Hypothalamus (tissue), 51 donors: ENCODE results near the gene ELAC2.
"Not testable (repeated sequence)": the region's sequence is repeated elsewhere in the genome, so short reads cannot be mapped to it uniquely, and the experiment has no call there.

Experiments used
- DNase-seq, 51 donors: peaks; one replicate each; lab custom pipeline; 2025; lab: John Stamatoyannopoulos, UW

ELAC2 gene

DNA sequence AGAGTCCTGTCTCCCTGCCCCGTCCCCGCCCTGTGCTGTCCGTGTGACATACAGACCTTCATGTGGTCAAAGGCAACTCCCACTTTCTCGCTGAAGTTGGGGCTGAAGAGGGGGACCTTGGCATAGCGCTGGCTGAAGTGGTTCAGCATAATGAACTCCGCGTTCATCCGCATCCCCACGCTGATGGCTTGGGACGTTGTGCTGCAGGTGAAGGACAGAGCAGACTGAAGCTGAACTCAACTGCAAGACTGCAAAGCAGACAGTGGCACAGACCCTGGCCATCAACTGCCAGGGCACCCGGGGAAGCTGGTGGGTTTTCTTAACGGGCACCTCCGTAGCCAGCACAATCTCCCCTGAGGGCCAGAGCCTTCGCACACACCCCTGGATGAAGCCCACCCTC lies 24.2 kb downstream of the ELAC2 start:
- no peak for DNase-seq

DNA sequence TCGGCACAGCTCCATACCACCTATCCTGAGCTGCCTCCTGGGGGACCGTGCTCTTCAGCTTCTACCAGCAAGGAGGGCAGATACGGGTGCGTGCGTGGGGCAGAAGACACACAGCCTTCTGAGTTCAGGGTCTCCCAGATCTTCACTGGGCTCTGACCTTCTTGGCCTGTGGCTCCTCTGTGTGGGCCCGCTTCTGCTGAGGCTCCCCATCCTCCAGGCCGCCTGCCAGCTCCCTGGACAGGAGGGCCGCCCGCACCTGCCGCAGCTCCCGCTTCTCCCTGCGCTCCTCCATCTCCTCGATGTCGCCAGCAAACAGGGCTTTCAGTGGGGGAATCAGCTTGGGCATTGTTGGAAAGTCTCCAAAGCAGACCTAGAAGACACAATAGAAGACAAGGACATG lies 25.2 kb downstream of the ELAC2 start:
- DNase-seq, result no peak

DNA sequence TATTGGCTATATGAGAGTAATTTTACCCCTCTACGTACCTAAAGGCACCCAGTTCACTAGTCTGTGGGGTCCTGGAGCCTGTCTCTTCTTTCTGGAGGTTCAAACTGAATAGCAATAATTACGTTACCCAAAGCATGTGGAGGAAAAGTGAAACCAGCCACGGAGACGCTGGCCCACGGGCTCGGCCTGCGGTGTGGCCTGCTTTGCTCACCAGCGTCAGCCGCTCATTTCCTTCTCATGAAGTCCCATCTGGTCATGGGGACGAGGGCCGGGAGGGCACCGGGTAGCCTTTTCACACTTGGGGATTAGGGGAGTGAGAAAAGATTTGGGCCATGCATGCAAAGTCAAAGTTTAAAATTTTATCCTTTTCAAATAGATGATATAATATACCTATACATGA lies 26.9 kb downstream of the ELAC2 start:
- DNase-seq, result no peak

DNA sequence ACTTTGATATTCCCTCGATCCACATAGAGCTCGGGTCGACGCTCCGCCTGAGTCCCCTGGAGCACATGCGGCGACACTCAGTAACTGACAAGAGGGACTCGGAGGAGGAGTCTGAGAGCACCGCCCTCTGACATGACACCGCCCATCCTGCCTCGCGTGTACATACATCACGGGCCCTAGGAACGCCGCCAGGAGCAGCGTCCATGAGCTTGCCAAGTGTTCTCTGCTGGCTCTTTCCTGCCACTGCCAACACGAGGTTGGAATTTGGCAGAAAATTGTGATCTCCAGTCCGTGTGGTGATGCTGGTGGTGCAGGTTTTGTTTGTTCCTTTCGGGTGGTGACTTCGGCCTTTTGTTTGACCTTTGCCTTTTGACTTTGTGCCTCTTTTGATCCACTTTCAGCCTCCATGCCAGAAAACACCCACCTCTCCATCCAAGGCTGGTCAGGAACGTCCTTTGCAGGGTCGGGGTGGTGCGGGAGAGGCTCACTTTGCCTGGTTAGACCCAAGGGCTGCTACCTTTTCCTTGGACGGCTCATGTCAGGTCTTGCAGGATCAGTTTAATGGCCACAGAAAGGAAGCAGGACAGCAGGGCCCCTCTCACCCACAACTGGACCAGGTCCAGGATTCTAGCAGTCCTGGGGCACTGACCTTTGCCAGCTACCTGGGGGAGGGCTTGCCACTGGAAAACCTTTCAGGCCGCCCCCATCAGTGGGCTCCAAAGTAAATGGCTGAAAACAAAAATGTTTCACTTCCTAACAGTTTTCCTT lies 27.6 kb downstream of the ELAC2 start:
- DNase-seq, result no peak

DNA sequence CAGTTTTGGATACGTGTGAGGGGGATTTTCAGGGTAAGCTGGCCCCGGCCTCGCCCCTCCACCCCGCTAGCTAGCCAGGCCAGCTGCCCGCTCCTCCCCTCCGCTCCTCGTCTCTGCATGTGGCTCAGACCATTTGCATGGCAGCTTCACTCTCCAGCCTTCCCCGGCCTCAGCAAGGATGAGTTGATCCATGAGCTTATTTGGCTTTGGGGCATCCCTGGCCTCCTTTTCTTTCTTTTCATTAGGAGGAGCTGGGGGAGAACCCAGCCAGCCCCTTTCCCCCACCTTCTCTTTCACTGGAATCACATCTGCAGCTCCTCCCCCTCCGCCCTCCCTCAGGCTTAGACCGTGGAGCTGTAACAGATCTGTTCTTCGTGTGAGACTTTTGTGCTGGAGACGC lies 30.7 kb downstream of the ELAC2 start:
- no peak for DNase-seq

DNA sequence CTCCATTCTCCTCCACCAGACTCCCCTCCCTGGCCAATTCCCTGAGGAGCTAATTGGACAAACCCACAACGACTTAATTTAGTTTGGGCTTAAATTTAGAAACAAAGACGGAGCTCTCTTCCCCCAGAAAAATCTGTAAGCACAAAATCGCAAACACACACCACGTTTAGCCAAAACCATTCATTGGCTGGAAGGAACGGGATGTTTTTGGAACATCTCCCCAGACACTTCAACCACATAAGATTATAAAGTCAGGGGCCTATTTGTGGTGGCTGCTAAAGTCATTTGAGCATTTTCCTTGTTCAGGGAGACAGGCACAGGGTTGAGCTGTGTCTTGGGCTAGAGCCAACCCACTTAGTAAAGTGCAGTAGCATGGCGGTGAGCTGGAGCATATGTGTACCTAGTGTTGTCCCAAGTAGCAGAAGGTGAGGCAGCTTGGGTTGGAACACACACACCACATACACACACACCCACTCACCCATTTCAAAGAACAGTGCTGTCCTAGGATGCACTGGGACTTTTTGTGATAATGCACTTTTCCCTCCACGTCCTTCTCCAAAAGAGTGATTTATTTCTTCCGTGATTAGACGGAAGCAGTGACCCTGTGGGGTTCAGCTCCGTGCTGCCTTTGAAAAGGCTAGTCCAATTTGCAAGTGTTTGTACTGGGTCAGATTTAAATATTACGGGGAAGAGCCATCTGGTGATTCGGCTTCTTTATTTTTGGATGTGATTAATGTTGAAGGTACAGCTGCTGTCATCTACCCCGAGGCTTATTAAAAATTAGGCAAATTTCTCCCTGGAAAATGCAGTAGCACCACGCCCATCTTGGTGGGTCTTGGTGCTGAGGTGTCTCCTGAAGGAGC lies 32.2 kb downstream of the ELAC2 start:
- peak in 1 of 51 donors; percentile 23 for DNase-seq

DNA sequence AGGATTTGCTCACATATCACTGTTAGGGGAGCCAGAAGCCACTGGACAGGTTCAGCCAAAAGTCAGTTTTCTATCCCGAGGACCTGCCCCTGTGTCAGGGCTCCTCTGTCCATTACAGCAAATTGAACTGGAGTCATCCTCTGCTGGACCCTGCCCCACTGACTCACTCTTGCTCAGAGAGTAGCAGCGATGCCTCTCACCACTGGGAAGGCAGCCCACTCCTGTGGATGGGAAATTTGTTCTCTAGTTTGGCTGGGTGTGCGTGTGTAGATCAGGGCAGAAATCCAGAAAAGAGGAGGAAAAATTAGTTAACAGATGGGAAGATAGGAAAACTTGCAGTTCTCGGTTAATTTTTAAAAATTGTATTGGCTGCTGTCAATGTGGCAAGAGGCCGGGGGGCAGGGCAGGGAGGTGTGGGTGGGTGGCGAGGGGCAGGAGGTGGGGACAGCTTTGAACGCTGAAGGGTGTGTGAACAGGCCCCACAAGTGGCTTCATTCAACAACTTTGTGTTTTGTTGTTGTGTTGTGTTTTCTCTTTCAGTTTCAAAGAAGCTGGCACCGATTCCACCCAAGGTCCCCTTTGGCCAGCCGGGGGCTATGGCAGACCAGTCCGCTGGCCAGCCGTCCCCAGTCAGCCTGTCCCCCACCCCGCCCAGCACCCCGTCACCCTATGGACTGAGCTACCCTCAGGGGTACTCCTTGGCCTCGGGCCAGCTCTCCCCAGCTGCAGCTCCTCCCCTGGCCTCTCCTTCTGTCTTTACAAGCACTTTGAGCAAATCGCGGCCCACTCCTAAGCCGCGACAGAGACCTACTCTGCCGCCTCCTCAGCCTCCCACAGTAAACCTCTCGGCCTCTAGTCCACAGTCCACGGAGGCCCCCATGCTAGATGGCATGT lies 33.6 kb downstream of the ELAC2 start:
- DNase-seq, result peak in 8 of 51 donors; percentile 7 to 68 (median 31)

DNA sequence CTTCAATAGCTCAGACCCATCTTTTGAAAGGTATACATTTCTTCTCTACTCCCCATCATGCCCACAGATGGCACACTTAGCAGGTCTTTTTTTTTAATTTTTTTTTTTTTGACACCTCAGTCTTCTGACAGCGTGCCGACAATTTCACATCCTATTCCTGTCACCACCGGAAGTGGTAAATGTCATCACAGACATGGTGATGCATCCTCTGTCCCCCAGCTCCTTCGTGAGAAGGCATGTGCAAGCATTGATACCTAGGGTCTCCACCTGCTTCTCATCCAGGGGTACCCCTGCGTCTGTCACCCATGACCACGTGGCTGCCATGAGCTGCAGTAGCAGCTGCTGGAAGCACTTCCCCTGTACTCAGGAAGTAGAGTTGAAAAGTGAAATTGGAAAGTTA lies 35.6 kb downstream of the ELAC2 start:
- DNase-seq, result no peak

DNA sequence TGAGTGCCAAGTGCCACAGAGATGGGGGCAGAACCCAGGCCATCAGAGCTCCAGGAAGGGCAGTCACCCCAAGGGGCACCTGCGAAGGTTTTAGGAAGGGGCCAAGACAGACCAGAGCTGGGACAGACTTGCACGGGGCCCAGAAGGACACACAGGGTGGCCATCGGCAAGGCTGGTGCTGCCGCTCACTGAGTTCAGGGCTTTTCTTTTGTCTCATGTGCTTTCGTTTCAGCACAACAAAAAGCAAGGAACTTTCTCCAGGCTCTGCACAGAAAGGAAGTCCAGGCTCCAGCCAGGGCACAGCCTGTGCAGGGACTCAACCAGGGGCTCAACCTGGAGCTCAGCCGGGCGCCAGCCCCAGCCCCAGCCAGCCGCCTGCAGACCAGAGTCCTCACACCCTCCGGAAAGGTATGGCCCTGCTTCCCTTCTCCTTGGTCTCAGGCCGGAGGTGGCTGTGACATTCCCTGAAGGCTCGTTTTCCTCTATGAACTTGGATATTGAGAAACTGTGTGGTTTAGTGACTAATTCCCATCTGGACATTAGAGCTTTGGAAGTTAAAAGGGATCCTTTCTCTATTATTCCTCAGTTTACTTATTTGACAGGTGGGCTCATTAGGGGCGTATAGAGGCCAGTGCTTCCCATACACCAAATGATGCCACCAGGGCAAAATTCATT lies 37.9 kb downstream of the ELAC2 start:
- no peak for DNase-seq

DNA sequence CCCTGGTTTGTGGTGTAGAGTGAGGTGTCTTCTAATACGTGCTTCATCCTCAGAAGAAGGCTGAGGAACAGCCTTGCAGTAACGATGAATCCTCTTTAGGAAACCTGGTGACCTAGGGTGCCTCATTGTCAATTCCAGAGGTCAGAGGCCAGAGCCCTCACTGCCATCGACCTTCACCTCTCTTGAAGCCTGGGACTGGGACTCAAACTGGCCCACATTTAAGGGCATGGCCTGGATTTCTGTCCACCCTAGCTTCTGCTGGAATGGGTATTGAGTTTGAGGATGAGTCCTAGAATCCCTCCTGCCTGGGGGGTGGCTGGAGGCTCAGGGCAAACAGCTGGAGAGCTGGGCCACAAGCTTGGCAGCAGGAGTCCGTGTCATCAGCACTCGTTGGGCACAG lies 38.6 kb downstream of the ELAC2 start:
- no peak for DNase-seq

DNA sequence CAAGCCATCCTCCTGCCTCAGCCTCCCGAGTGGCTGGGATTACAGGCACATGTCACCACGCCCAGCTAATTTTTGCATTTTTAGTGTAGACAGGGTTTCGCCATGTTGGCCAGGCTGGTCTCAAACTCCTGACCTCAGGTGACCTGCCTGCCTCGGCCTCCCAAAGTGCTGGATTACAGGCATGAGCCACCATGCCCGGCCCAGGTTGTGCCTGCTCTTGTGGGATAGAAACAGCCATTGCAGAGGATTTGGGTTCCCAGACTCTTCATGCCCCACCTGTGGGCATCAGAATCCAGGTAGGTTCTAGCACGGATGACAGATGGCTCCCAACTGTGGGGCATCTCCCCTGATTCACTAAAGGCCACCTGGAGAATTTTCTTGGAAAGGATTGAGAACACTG lies 39.0 kb downstream of the ELAC2 start:
- not testable (repeated sequence) for DNase-seq

DNA sequence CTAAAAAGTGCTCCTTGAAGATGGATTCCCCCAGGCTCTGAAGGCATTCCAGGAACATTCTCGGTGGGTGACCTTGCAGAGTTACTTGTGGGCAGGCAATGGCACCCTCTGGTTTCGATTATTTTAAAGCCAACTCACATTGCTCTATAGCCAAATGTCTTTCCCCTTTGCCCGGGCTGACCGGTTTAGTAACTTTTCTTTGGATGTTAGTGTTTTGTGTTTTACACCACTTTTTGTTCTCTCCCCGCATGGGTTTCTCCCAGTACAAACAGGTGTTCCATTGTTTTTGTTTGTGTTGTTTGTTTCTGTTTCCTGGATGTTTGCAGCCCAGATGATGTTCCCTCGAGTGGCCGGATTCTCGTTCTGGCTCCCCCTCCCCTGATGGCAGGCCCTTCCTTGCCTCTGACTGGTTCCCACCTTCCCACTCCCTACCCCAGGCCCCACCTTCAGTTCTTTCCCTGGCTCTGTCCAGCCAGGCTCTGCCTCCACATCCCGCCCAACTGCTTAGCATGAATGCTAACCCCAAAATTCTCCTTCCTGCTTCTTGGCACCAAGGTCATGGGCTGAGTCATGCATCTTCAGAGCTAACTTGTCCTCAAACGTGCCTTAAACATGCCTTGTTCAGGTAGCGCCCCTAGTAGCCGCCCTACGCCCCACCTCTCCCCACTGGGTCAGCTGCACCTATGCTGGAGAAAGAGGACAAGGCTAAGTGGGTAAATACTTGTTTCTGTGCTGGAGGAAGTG lies 40.6 kb downstream of the ELAC2 start:
- no peak for DNase-seq

DNA sequence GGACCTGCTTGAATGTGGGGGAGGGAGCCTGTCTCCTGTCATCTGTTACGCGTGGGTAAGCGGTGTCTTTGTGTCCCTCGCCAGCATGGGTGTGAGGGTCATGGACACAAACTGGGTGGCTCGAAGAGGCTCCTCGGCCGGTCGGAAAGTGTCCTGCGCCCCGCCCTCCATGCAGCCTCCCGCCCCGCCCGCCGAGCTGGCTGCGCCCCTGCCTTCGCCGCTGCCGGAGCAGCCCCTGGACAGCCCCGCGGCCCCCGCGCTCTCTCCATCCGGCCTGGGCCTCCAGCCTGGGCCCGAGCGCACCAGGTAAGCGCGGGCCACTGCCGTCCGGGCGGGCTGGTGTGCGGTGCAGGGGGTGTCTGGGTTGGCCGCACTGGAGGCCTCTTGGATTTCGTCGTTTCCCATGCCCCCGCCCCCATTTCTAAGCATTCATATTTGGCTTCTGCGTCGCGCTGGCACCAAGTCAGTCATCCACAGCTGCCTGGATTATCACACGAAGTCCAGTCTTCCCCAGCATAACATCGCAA lies 43.8 kb downstream of the ELAC2 start:
- DNase-seq, result no peak

DNA sequence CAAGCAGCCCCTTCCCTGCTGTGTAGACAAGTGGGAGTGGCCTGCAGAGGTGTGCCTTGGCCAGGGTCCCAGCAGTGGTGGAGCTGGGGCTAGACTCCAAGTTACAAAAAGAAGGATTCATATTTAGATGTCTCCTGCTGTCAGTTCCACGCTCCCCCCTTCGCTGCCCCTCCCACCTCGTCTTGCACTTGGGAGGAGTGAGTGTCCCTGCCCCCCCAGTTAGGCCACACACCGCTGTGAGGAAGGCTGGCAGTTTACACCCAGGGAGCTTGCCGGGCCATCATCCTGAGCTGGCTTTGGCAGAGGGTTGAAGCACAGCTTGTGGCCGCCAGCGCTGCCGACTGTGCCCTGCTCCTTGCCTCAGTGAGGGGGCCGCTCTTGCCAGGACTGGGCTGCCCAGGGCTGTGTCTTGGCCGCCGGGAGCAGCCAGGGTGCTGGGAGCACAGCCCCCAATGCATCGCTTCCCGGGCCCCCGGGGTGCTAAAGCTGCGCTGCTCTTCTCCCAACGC lies 44.3 kb downstream of the ELAC2 start:
- peak in 16 of 51 donors; percentile 2 to 29 (median 12) for DNase-seq

DNA sequence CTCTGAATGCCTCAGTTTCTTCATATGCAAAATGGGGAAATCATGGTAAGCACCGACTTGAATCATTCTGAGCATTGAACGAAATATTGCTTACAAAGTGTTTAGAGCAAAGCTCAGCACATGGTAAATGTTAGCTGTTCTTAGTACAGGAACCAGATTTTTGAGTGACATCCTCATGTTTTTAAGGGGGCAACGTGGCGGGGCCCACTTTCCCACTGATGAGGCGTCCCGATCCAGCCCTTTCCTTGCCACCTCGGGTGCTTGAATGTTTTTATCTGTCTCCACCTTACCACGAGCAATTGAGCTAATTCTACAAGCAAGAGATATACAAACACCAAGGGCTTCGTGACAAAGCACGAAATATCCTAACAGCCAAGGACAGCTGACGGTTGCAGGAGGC lies 49.9 kb downstream of the ELAC2 start:
- DNase-seq, result no peak

DNA sequence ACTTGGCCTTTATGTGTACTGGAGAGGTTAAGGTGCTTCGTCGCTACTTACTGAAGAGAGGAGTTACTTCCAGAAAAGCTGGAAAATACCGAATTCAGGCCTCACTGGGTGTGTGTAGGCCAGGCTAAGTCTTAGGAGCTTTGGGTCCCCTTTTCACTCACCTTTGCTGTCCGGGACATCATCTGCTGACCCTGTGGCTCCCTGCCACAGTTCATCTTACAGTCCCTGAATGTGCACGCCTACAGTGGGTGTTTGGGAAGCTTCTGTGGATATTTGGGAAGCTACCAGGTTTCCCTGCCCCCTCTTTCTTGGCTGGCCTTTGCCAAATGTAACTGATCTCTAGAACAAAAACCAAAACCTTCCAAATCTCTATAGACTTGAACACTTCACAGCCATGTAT lies 51.4 kb downstream of the ELAC2 start:
- no peak for DNase-seq

DNA sequence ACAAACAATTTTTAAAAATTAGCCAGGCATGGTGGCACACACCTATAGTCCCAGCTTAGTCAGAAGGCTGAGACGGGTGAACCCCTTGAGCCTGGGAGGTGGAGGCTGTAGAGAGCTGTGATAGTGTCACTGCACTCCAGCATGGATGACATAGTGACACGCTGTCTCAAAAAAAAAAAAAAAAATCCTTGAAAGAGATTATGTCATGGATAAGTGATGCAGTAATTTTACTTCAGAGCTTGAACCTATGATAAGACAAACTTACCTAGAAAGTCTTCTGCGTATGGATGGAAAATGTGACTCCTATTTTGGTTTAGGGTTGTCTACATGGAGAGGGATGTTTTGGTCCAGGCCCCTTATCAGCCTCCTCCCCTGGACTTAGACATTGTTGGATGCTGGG lies 51.8 kb downstream of the ELAC2 start:
- DNase-seq, result no peak

DNA sequence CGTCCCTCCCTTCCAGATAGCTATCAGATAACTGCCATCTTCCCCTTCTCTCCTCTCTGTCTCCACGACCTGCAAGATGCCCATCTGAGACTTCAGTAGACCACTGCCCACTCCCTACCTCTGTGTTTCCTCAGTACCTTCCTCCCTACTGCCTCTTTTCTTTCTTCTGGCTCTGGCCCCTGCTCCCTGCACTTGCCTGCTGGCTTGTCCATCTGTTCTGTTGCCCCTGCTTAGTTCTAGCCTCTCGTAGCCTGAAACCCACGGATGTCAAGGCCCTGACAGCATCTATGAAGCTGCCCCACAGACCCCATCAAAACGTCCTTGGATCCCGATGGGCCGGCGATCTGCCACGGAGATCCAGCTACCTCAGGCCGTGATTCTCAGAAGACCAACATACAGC lies 53.0 kb downstream of the ELAC2 start:
- no peak for DNase-seq

DNA sequence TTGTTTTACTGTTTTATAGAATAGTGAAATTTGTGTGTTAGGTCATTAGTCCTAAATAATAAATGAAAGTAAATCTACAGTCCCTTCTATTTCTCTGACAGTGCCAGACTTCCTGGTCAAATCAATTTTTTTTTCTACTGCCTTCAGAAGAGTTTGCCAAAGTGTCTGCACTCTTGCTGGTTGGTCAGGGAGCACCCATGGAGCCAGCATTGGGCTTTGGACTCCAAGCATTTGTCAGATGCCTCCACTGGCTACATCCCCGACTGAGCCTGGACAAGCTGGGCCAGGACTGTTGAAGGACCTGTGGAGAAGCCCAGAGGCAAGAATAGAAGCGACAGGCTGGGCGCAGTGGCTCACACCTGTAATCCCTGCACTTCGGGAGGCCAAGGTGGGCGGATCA lies 53.7 kb downstream of the ELAC2 start:
- DNase-seq, result no peak
